ENCODE data around the gene DOCK9.

The DOCK9 gene

DNA sequence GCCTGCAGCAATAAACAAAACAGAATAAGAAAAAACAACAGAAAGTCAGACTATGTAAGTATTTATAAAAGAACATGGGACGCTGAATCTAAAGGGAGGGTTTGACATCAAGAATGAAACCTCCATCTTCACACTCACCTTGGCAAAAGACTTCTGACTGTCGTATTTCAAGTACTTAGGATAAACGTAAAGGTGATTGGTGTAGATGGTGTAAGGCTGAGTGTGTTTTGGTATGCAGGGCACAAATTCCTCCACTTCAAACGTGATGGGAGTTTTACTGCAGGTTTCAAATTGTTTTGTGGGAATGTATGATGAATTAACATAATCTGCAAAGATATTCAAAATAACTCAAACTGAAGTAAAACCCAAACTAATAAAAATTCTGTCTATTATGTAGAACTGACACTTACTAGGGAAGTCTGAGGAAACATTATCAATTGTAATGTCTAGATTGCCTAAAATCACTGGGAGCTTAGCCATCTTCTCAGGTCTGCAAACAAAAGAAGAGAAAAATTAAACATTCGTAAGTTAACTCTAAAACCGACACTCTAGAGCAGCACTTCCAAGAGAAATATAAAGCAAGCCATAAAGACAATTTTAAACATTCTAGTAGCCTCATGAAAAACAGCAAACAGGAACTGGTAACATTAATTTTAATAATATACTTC is 89.5 kb downstream of the DOCK9 start:
- DNase-seq (ENCODE audit: low read depth in 2 of 2) = no peak

DNA sequence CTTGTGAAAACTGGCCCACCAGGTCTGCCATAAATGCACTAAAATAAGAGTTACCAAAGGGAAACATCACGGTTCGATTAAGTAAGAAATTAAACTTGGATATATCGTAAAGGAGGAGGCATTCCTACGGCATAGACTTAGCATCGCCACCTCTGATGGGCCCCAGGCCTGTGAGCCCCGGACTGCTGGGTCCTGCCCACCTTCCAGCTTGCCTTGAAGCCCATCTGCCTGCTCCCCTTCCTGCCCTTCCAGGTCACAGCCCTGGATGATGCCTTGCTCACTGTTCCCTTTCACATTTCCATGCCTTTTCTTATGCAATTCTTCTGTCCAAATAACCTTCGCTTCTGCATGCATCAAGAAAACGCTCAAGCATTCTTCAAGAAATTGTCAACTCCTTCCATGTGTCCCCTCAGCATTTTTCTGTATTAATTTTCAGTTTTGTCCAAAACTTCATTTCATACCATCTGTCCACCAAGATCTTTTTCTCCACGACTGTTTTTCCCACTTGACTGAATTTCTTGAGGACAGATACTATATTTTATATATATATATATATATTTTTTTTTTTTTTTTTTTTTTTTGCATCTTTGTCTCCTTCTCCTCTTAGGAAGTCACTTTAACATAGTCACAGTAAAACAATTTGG is 91.2 kb downstream of the DOCK9 start:
- DNase-seq (ENCODE audit: low read depth in 2 of 2) = no peak

DNA sequence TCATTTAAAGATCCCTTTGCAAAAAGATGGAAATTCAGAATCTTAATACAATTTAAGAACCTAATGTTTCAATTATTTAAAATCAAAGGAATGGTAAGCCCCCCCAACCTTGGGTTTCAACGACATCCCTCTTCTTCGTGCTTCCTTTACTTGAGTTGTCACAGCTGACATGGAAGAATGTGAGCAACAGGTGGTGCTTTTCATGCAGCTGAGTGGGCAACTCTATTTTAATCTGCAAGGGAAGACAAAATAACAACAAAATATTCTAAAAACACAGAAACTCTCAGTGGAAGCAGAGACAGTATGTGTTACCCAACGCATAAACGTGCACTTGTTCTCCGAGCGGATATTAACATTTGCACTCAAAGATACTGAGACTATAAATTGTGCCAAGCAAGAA is 92.3 kb downstream of the DOCK9 start:
- DNase-seq (ENCODE audit: low read depth in 2 of 2) = no peak

DNA sequence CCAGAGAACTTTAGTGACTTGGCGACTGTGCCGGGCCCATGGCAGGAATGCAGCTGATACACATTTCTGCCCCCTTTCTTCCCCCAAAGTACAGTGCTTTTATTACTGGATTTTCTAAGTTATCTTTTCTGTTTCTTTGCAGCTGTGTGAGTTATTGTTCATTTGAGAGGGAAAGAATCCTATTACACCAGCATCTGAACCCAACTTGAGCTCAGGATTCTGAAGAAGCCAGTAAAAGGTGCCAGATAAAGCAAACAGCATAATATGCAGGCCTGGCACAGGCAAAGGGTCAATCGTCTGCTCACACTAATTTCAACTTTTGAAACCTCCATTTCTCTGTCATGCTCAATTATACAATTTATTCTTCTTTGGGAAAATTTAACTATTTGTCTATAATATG is 93.9 kb downstream of the DOCK9 start:
- DNase-seq (ENCODE audit: low read depth in 2 of 2) = no peak

DNA sequence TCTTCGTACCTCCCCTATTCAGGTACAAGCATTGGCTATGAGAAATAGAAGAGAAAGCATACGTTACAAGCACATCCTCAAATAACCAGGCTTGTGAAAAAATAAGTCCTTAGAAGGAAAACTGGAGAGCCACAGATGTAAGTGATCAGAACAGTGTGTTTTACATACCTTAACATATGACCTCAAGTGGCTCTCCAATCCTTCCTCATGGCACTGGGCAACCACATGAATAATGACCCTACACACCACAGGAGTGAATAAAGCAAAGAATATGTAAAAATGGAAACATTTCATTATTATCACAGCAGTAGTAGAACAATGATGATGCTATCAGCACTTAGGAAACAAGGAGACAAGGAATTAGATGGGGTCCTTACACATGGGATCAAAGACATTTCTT is 96.5 kb downstream of the DOCK9 start:
- no peak for DNase-seq (ENCODE audit: low read depth in 2 of 2)

DNA sequence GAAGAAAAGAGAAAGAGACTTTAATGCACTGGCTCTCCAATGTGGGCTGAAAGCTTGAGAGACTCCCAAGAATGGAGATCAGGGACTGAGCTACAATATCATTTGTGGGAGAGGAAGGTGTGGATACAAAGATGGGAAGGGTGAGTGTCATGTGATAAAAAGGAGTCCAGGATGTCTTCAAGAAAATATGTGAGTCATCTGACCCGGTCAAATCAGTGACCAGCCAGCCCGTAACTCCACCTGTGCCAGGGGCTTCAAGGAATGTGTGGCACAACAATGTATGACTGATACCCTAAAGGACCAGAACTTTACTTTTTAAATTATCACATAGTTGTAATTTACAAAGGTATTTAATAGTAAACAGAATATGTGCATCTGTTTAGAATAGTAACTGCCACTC is 97.2 kb downstream of the DOCK9 start:
- no peak for DNase-seq (ENCODE audit: low read depth in 2 of 2)

DNA sequence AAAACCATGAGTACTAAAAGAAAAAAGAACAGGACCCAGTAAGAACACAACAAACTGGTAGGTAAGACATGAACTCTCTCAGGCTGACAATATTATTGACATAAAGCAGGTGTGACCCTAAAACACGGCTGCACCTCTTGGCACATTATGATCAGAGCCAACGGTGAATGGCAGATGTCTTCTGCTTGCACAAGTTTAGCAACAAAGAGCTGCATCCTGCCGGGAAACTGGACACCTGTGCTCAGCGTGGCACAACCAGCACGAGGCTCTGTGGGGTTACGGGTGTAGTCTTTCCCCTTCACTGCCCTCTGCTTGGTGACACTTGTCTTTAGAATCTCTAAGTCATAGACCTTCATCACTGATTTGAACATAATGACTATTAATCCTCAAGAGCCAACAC is 97.9 kb downstream of the DOCK9 start:
- DNase-seq (ENCODE audit: low read depth in 2 of 2) = no peak

DNA sequence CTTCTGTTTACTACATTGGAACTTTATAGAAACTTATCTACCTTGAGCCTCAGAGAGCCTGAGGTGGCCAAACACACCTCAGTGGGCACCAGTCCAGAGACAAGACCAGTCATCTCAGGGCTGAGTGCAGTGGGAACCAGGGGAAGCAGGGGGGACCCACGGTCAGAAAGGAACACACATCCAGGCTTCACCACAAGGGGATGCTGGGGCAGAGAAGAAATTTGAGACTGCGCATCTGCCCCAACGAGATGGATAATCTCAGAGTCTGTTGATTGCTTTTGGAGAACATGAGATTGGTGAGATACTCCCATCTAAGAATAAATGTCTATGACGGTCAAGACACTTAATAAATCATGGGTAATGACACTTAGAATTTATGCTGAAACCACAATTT is 98.7 kb downstream of the DOCK9 start:
- DNase-seq (ENCODE audit: low read depth in 2 of 2) = no peak

DNA sequence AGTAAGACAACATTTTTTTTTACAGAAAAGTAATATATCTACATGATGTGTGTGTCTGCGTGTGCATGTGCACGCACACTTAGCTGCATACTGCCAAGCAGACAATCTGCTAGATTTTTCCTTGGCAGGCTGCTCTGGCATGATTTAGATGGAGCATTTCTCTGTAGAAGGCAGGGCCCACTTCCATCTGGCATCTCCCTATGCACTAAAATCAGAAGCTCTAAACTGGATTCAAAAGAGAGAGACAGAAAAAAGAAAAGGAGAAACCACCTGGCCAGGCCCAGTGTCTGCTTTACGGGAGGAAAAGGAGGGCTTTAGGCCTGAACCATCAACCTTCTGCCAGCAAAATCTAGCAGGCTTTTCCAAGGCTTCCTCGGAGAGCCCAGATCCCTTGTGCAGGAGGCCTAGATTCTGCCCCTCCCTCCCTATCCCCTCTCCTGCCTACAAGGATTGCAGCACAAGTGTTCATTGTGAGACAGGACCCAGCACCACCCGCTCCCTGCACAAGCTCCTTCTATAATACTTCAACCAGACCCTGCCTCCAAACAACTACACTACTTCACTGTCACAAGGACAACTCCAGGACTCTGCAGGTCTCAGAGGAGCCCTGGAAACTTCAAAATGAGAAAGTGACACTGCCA is 99.3 kb downstream of the DOCK9 start:
- no peak for DNase-seq (ENCODE audit: low read depth in 2 of 2)

DNA sequence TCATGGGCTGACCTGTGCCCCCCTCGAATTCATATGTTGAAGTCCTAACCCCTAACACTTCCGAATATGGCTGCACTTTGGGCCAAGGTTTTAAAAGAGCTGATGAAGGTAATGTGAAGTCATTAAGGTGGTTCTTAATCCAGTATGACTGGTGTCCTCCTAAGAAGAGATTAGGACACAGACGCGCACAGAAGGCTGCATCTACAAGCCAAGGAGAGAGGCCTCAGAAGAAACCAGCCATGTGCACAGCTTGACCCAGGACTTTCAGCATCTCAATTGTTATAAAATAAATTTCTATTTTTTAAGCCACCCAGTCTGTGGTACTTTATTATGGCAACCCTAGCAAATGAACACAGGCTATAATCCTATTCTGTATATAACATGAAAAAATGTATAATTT is 99.9 kb downstream of the DOCK9 start:
- DNase-seq (ENCODE audit: low read depth in 2 of 2) = no peak

DNA sequence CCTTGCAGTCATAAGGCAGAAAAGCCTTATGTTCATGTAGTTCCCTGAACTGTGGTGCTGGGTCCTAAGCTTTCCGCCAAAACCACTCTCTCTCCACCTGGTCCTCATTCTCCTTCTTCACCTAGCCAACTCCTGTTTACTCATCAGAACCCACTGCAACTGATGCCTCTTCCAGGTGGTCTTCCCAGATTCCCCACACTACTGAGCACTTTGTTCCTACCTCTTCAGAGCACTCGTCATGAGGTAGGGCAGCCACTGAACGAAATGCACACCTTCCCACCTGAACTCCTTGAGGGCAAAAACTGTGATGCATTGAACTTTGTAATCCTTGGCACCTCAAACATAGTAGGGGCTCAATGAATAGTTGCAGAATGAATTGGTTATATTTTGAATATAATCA is 100.4 kb downstream of the DOCK9 start:
- DNase-seq (ENCODE audit: low read depth in 2 of 2) = no peak

DNA sequence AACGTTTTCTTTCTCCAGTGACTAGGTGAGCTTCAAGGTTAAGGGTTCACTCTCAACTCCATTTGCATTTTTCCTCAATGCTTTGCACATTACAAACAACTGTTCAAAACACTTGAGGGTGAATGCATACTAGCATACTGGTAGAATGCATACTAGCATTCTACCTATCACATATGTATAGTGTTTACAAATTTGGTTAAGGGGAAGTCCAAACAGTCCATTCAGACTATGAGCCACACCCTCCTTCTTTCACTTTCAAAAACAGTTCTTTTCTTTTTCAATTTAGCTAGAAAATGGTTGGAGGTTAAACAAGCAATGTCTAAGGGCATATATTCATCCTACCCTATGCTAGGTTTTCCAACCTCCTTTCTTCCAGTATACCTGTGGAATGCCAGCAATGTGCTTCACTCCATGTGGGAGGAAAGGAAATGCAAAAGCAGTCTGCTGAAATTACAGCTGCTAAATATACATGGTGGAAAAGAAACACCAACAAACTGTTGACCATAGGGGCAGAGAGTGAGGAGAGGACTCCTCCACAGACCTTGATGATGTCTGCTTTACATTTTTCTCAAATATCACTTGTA is 102.6 kb downstream of the DOCK9 start:
- no peak for DNase-seq (ENCODE audit: low read depth in 2 of 2)

DNA sequence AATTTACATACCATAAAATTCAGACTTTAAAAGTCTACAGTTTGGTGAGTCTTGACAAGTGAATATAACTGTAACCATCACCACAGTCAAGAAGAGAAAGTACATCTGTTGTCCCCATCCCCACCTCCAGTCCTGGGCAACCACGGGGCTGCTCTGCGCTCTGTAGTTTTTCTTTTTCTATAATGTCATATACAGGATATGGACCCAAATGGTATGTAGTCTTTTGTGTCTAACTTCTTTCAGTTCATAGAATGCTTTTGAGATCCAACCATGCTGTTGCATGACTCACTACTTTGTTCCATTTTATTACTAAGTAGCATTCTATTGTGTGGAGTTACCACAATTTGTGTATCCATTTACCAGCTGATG is 103.9 kb downstream of the DOCK9 start:
- DNase-seq (ENCODE audit: low read depth in 2 of 2) = no peak

DNA sequence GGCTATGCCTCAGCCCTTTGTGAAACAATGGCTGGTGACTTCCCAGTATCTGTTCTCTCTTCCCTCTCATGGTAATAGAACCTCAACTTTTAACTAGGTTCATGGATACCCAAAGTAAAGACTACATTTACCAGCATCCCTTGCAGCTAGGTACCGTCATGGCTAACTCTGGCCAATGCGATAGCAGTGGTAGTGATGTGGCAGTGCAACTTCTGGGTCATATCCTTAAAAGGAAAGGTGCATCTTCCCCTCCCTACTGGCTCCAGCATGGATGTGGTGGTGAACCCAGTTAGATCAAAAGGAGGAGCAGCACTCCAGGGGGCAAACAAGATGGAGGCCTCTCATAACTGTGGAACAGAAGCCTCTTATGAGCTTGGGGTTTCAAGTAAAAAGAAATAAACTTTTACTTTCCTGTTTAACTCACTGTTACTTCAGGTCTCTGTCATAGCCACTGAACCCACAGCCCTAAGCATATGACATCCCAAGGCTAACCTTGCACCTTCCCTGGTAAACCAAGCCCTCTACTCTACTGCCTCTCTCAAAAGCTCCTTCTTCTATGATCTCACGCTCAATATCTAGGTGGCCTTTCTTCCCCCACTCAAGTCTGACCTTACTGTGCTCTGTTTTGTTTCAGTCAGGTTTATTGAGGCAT is 104.4 kb downstream of the DOCK9 start:
- DNase-seq (ENCODE audit: low read depth in 2 of 2) = no peak

DNA sequence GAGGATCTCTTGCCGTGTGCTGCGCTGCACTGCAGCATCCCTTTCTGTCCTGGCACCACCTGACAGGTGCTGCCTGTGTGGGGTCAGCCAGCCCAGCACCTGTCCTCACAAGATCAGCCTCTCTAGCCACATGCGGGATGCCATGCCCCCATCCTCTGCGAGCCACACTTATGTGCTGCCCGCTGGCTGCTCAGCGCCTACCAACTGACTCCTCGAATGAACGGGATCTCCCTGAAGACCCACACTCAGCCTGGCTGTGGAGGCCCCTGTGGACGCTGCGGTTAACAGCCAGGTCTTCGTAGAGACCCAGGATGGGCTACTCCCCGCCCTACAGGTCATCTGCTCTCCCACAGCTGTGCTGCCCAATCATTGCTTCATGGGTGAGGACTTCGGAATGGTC is 106.1 kb downstream of the DOCK9 start:
- no peak for DNase-seq (ENCODE audit: low read depth in 2 of 2)

DNA sequence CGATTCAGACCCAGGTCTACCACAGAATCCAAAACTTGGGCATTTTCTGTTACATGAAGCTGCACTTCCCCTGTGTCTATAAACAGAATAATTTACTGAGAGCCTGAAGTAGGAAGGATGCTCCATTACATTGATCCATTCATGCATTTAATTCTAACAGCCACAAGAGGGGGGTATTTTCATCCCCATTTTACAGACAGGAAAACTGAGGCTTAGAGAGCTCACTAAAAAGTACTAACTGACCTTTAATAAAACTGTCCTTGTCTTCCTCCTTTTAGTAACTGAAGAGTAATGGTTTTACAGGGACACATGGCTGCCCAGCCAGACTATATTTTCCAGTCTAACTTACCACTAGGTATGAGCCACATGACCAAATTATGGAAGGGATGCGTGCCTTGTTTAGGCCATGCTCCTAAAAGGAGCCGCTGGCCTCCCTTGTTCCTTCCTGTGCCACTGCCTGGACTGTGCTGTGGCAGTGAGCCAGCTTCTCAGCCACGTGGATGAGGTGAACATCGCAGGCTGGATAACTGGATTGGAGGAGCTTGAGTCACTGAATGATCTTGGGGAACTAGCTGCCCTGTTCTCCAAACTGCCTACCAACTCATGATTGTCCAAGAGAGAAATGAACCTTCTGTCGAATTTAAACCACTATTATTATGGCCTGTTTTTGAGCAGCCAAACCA is 108.3 kb downstream of the DOCK9 start:
- DNase-seq (ENCODE audit: low read depth in 2 of 2) = no peak

DNA sequence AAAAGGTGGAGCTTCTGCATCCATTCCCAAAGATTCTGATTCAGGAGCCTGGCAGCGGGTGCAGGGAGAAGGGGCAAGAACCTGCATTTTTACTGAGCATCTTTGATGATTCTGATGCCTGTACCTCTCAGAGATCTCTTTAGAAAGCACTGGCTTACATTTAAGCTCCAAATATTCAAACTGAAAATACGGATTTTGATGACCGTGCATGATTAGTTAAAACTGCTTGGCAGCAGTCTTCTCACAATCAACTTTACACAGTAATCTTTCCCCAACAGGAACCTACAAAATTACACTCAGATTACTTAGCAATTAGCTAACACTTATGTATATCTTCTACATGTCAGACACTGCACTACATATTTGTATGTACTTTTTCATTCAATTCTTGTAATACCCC is 108.9 kb downstream of the DOCK9 start:
- DNase-seq (ENCODE audit: low read depth in 2 of 2) = no peak

DNA sequence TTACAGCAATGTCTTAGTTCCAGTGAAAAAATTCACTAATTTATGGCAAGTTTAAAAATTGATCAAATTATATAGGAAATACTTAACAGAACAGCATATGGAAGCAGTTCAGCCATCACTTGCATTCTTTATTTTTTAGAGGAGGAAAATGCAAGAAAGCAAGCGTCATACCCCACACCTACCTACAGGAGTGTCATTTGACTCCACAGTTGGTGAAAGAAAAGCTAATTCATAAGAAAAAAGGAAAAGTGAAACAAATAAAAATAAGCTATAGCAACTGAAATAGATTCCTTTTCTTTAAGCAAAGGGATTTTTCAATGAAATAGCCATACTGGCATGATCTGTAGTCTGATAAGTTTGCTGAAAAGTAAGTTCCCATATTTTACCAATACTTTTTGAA is 111.0 kb downstream of the DOCK9 start:
- DNase-seq (ENCODE audit: low read depth in 2 of 2) = no peak

DNA sequence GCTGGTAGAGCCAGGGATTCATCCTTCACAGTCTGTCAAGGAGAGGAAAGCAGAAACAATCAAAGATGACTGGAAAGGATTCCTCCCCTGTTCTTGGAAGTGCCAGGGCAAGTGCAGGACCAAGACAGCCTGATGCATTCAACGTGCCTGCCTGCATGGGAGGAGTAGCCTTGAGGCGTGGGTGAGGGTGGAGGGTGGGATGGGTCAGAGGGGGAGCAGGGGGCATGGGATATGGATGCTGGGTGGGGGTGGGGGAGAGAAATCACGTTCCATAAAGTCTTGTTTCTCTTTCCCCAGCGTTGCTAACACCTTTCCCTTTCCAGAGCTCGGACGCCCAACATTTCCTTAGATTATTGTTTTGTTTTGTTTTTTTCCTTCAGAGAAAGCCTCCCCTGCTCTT is 117.4 kb downstream of the DOCK9 start:
- DNase-seq (ENCODE audit: low read depth in 2 of 2) = no peak

DNA sequence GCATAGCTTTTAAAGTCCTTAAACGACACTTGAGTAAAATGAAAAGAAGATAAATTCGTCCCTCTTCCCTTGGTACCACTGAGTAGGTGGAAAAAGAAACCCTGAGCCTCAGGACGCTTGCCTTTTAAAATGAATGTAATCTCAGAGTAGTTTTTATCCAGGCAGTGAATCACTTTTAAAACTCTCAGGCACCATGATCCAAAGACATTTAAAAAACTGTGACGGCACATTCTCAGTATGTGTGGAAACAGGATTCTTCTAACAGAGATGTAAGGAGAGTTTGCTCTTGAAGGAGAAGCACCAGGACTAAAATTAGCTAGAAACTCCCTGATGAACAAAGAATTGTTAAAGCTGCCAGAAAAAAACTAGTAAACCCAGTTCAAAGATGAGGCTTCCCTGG is 119.7 kb downstream of the DOCK9 start:
- DNase-seq (ENCODE audit: low read depth in 2 of 2) = no peak

DNA sequence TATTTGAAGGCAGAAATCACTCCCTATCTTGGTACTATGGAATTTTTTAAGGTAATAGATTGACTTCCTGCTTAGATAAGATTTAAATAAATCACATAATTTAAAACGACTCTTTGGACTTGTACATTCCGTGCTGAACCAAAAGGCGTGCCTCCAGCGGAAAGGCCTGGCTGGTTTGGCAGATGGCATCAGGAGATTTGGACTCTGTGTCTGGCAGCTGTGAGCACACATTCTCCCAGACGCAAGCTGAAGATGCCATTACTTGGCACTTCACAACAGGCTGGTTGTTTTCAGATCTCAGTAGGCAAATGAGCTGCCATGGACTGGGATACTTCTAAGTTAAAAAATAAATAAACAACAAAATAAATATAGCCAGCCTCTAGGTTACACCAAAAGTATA is 120.9 kb downstream of the DOCK9 start:
- DNase-seq (ENCODE audit: low read depth in 2 of 2) = no peak

DNA sequence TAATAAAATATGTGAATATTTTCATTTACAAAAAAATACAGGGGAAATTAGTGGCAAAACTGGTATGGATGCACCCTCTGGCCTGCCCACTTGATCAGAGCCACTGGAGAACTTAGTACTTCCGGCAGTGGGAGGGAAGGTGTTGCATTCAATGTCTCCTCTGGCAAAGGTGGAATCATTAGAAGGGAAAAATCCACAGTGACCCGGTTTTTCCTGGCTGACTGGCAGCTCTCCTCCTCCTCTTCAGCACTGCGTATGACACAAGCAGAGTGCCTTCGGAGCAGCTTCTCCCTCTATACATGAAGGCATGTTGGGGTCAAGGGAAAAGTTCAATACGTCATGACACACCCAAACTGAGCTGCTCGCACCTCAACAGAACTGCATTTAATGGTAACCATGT is 123.4 kb downstream of the DOCK9 start:
- no peak for DNase-seq (ENCODE audit: low read depth in 2 of 2)
